K562 (cell line): ENCODE measurements around the gene RER1. TPM values are rescaled to one million over a fixed set of nuclear protein-coding genes. Genes with fewer than 3 reads are reported as not detected.
A peak's percentile ranks its signal among the peaks of the same experiment; 100 is the strongest.

Source experiments
- CBFB ChIP-seq: sonication (generic); formaldehyde crosslinking; IDR thresholded peaks from 2 replicates; pipeline ENCODE4 v1.4.0; 2020; ENCODE audit warnings: mild to moderate bottlenecking, missing genetic modification reagents
- CCAR2 ChIP-seq: fragments of 200-400 bp; formaldehyde crosslinking; IDR thresholded peaks from 2 replicates; pipeline ENCODE4 v1.6.1; 2017; ENCODE audit warnings: mild to moderate bottlenecking, low read depth, low read length
- ELF1 ChIP-seq: fragments of 200-800 bp; sonication (Bioruptor generic); IDR thresholded peaks from 2 replicates; pipeline ENCODE4 v1.6.1; 2016; ENCODE audit warnings: missing genetic modification characterization, missing compliant biosample characterization
- FOXO4 ChIP-seq: fragments of 450-650 bp; formaldehyde crosslinking; IDR thresholded peaks from 2 replicates; pipeline ENCODE4 v1.4.0; 2020; ENCODE audit warnings: mild to moderate bottlenecking, moderate library complexity
- GTF2B ChIP-seq: IDR thresholded peaks from 2 replicates; pipeline ENCODE4 v1.6.1; 2011; ENCODE audit not compliant: insufficient read length; ENCODE audit errors: extremely low read depth
- MEF2D ChIP-seq: conservative IDR thresholded peaks from 2 replicates; pipeline ENCODE4 v1.6.1; 2016; ENCODE audit warnings: low read depth, missing genetic modification characterization, missing compliant biosample characterization
- PCBP1 ChIP-seq: fragments of 200-400 bp; formaldehyde crosslinking; IDR thresholded peaks from 2 replicates; pipeline ENCODE4 v1.6.1; 2018; ENCODE audit warnings: mild to moderate bottlenecking, low read depth, low read length; ENCODE audit not compliant: poor library complexity, severe bottlenecking
- RBM22 ChIP-seq: fragments of 200-400 bp; formaldehyde crosslinking; IDR thresholded peaks from 2 replicates; pipeline ENCODE4 v1.6.1; 2018; ENCODE audit warnings: low read length, low read depth; ENCODE audit not compliant: poor library complexity, severe bottlenecking
- SAFB ChIP-seq: fragments of 200-400 bp; formaldehyde crosslinking; IDR thresholded peaks from 2 replicates; pipeline ENCODE4 v1.6.1; 2017; ENCODE audit warnings: low read depth, low read length, borderline replicate concordance
- SAFB2 ChIP-seq: fragments of 200-400 bp; formaldehyde crosslinking; IDR thresholded peaks from 2 replicates; pipeline ENCODE4 v1.6.1; 2018; ENCODE audit warnings: borderline replicate concordance, low read length, low read depth, moderate library complexity; ENCODE audit not compliant: severe bottlenecking
- VEZF1 ChIP-seq: fragments of 200-800 bp; sonication (Bioruptor generic); IDR thresholded peaks from 2 replicates; pipeline ENCODE4 v1.6.1; 2017; ENCODE audit warnings: missing genetic modification characterization, missing compliant biosample characterization
- ZBTB26 ChIP-seq: fragments of 450-650 bp; formaldehyde crosslinking; IDR thresholded peaks from 2 replicates; pipeline ENCODE4 v1.4.0; 2022; ENCODE audit warnings: missing genetic modification characterization
- ZNF253 ChIP-seq: fragments of 250-450 bp; sonication (Bioruptor Pico); conservative IDR thresholded peaks from 2 replicates; pipeline ENCODE4 v1.6.1; 2021; ENCODE audit warnings: mild to moderate bottlenecking
- ZNF282 ChIP-seq: sonication (generic); formaldehyde crosslinking; IDR thresholded peaks from 2 replicates; pipeline ENCODE4 v1.8.1; 2023; ENCODE audit warnings: missing genetic modification reagents
- ZNF311 ChIP-seq: fragments of 250-450 bp; sonication (Bioruptor Pico); IDR thresholded peaks from 2 replicates; pipeline ENCODE4 v1.4.0; 2020; ENCODE audit warnings: mild to moderate bottlenecking, moderate library complexity
- ZNF316 ChIP-seq: fragments of 450-650 bp; IDR thresholded peaks from 2 replicates; pipeline ENCODE4 v1.6.1; 2016
- polyA plus RNA-seq, 8 experiments: library from polyadenylated mRNA; depleted of rRNA in 4 of 8; stranded (reverse) in 5 of 8; unstranded in 3 of 8; fragments of >200 nt; fragmentation: Nextera tagmentation in 2 of 8; fragmentation: Illumina TruSeq in 1 of 8; extraction: Ambion mirVana in 2 of 8; extraction: Trizol in 1 of 8; gene quantifications; 2 replicates each; pipeline versions ENCODE4 v1.2.1 to v1.2.3, GENCODE V29; 2011 to 2014; ENCODE audit warnings: inconsistent platforms in 1 of 8, missing spikeins in 1 of 8
- total RNA-seq, 7 experiments: library from RNA; depleted of rRNA in 6 of 7; stranded (reverse); fragments of >200 nt in 6 of 7; fragmentation: Illumina TruSeq in 2 of 7; extraction: Trizol in 2 of 7; gene quantifications; 2 replicates each; pipeline versions ENCODE4 v1.2.1 to v1.2.3, GENCODE V29; 2011 to 2021; ENCODE audit warnings: low replicate concordance in 1 of 7
- TF ChIP-seq, protein P1 (sequence below), 2 experiments: fragments of 450-650 bp; IDR thresholded peaks; 2 replicates each; pipeline ENCODE4 v1.6.1; 2018; ENCODE audit warnings: mild to moderate bottlenecking in 2 of 2, low read depth in 1 of 2; ENCODE audit not compliant: partially characterized antibody in 2 of 2

Gene RER1
- total and polyA plus RNA-seq, 9 of the 15 experiments (the other 6 are each of a cell fraction or from before 2014, with no cell fraction given): 19.6 to 354 (median 183) TPM

DNA sequence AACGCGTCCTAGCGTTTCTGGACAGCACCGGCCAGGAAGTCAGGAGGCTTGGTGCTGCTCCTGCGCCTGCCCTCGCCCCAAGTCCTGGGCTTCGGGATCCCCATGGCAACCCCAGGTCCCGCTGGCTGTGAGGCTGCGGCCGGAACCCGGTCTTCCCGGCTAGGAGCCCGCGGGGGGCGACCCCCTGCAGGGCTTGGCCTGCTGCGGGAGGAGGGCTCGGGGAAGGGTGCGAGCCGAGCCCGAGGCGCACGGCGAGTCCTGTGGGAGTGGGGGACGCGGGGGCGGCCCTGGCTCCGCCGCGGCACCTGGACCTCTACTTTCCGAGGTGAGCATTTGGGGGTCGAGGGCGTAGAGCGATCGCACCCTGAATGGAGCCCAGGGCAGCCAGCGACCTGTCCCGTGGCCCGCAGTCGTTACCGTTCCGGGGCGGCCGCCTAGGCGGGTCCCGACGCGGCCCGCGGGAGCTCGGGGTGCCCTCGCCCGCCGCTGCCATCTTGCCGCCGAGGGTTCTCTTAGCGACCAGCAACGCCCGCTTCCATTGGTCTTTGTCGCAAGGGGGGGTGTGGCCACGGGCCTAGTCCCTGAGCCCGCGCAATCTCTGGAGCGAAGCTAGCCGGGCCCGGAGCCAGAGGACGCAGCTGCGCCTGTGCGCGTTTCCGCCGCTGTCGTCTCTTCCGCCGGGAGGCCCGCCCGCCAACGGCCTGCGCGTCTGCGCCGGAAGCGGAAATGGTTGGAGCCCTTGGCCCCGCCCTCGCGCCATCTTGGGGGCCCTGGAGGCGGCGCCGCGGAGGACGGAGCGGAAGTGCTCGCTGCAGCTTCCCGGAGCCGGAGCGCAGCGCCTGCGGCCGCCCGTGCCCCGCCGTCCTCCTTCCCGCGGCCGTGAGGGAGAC lies at the start of gene RER1, which contains the start of gene MORN1 (continued):
- no peak for TF ChIP-seq ZBTB26 (CRISPR knock-in tag)
- TF ChIP-seq CBFB (CRISPR knock-in tag): no peak; the same call in 1 of the 2 replicates
- TF ChIP-seq FOXO4: no peak
- TF ChIP-seq RBM22: peak; percentile 92
- TF ChIP-seq ELF1 (tag): peak; percentile 96
- TF ChIP-seq MEF2D (tag): no peak
- TF ChIP-seq CCAR2: no peak
- TF ChIP-seq, protein P1, sequence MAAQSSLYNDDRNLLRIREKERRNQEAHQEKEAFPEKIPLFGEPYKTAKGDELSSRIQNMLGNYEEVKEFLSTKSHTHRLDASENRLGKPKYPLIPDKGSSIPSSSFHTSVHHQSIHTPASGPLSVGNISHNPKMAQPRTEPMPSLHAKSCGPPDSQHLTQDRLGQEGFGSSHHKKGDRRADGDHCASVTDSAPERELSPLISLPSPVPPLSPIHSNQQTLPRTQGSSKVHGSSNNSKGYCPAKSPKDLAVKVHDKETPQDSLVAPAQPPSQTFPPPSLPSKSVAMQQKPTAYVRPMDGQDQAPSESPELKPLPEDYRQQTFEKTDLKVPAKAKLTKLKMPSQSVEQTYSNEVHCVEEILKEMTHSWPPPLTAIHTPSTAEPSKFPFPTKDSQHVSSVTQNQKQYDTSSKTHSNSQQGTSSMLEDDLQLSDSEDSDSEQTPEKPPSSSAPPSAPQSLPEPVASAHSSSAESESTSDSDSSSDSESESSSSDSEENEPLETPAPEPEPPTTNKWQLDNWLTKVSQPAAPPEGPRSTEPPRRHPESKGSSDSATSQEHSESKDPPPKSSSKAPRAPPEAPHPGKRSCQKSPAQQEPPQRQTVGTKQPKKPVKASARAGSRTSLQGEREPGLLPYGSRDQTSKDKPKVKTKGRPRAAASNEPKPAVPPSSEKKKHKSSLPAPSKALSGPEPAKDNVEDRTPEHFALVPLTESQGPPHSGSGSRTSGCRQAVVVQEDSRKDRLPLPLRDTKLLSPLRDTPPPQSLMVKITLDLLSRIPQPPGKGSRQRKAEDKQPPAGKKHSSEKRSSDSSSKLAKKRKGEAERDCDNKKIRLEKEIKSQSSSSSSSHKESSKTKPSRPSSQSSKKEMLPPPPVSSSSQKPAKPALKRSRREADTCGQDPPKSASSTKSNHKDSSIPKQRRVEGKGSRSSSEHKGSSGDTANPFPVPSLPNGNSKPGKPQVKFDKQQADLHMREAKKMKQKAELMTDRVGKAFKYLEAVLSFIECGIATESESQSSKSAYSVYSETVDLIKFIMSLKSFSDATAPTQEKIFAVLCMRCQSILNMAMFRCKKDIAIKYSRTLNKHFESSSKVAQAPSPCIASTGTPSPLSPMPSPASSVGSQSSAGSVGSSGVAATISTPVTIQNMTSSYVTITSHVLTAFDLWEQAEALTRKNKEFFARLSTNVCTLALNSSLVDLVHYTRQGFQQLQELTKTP (IDR thresholded peaks at IDR 0.05; ENCODE audit: low read depth in 1 of 2, partially characterized antibody in 2 of 2): no peak
- TF ChIP-seq ZNF316: no peak
- TF ChIP-seq GTF2B: no peak
- TF ChIP-seq SAFB2: no peak
- no peak for TF ChIP-seq ZNF282 (CRISPR knock-in tag)
- no peak for TF ChIP-seq ZNF253 (CRISPR knock-in tag)
- TF ChIP-seq SAFB: 0 out of 2 replicates have a peak, but pooled peaks have one; percentile 14
- TF ChIP-seq ZNF311 (CRISPR knock-in tag): no peak
- no peak for TF ChIP-seq PCBP1
- peak; percentile 83 for TF ChIP-seq VEZF1 (CRISPR knock-in tag)
